K562 (cell line): ENCODE results near the gene GOLGA5. TPM values are rescaled to one million over a fixed set of nuclear protein-coding genes. Genes with fewer than 3 reads are reported as not detected.
"Not testable (repeated sequence)": the region's sequence is repeated elsewhere in the genome, so short reads cannot be mapped to it uniquely, and the experiment has no call there.

Source experiments
- ATAC-seq: fragments of 200-7000 bp; cut with Tn5 transposase; 3 replicates; pipeline ENCODE4 v1.9.1; 2020; ENCODE audit warnings: moderate library complexity
- BruUV-seq: library from RNA; stranded (reverse); fragments of 400-500 nt; replicated peaks from 2 replicates; lab custom pipeline; 2021; lab: Mats Ljungman, UMichigan
- CTCF ChIA-PET: fragments of 300-600 bp; formaldehyde crosslinking; extraction: SDS; loops from one replicate; lab custom pipeline; 2021; ENCODE audit warnings: low intra/inter-chr PET ratio; lab: Yijun Ruan, JAX
- POLR2A ChIA-PET: fragments of 300-600, 350-650 bp; sonication (Branson Sonifier 250); formaldehyde crosslinking; extraction: SDS; loops from one replicate; lab custom pipeline; 2021; ENCODE audit warnings: antibody characterized with exemption, inconsistent platforms; lab: Yijun Ruan, JAX
- DNase-seq, 4 experiments: peaks; one replicate each; pipeline versions ENCODE4 v3.0.0 to v3.0.0-alpha.2; 2011 to 2018; ENCODE audit warnings: low spot score in 3 of 4, mixed read lengths in 3 of 4; ENCODE audit errors: extremely low read depth in 1 of 4
- FAIRE-seq: peaks from 2 replicates; lab custom pipeline; 2011; peaks lifted over from hg19 to GRCh38; lab: Jason Lieb, UNC
- H2AFZ ChIP-seq: 2 replicates; pipeline ENCODE4 v1.6.0; 2011; ENCODE audit warnings: low read depth, low read length, control low read depth, inconsistent platforms
- H3K27ac ChIP-seq: fragments of 200-600 bp; 3 replicates; pipeline ENCODE4 v1.8.0; 2011; ENCODE audit warnings: low read depth, mild to moderate bottlenecking, control low read depth, inconsistent platforms, low read length, moderate library complexity, mixed read lengths; ENCODE audit errors: extremely low read depth
- H3K27me3 ChIP-seq, 2 experiments: fragments of 300-600 bp in 1 of 2; 2 replicates in 1 of 2; 3 replicates in 1 of 2; pipeline versions ENCODE4 v1.6.0 to v1.8.0; 2011; ENCODE audit warnings: inconsistent platforms in 2 of 2, low read length in 2 of 2, mild to moderate bottlenecking in 1 of 2, mixed read lengths in 1 of 2, moderate library complexity in 1 of 2; ENCODE audit not compliant: control insufficient read depth in 2 of 2, insufficient read depth in 2 of 2
- H3K36me3 ChIP-seq: fragments of 300-600 bp; 3 replicates; pipeline ENCODE4 v1.8.0; 2011; ENCODE audit warnings: mild to moderate bottlenecking, low read length, inconsistent platforms; ENCODE audit not compliant: control insufficient read depth, insufficient read depth
- H3K4me1 ChIP-seq, 2 experiments: fragments of 200-600 bp in 1 of 2; replicated peaks in 1 of 2; 2 replicates in 1 of 2; 3 replicates in 1 of 2; pipeline versions ENCODE4 v1.5.1 to v1.8.0; 2011; ENCODE audit warnings: inconsistent platforms in 2 of 2, low read length in 2 of 2, mild to moderate bottlenecking in 1 of 2, mixed read lengths in 1 of 2, moderate library complexity in 1 of 2; ENCODE audit not compliant: control insufficient read depth in 2 of 2, insufficient read depth in 2 of 2
- H3K4me2 ChIP-seq: 2 replicates; pipeline ENCODE4 v1.6.1; 2011; ENCODE audit warnings: low read length, control low read depth, inconsistent platforms, mixed read lengths; ENCODE audit not compliant: insufficient read depth
- H3K4me3 ChIP-seq: fragments of 200-600 bp; sonication (generic), shearing (Covaris generic); 2 replicates; pipeline ENCODE4 v1.5.1; 2016; ENCODE audit warnings: control low read depth, inconsistent platforms
- H3K79me2 ChIP-seq: fragments of 200-600 bp; 3 replicates; pipeline ENCODE4 v1.8.0; 2011; ENCODE audit warnings: low read length, inconsistent platforms; ENCODE audit not compliant: control insufficient read depth, insufficient read depth
- H3K9ac ChIP-seq, 2 experiments: 2 replicates each; pipeline versions ENCODE4 v1.6.0 to v1.6.1; 2011; ENCODE audit warnings: low read depth in 2 of 2, low read length in 2 of 2, control low read depth in 1 of 2, inconsistent platforms in 1 of 2, mild to moderate bottlenecking in 1 of 2, mixed read lengths in 1 of 2; ENCODE audit not compliant: insufficient read depth in 1 of 2
- H3K9me1 ChIP-seq: one replicate; pipeline ENCODE4 v1.6.0; 2011; ENCODE audit warnings: inconsistent platforms, mild to moderate bottlenecking, low read length, moderate library complexity; ENCODE audit not compliant: control insufficient read depth, insufficient read depth
- H3K9me3 ChIP-seq: replicated peaks from 2 replicates; pipeline ENCODE4 v1.5.1; 2011; ENCODE audit warnings: low read depth, low read length, inconsistent platforms; ENCODE audit not compliant: control insufficient read depth, insufficient read depth
- H4K20me1 ChIP-seq: replicated peaks from 2 replicates; pipeline ENCODE4 v1.6.1; 2011; ENCODE audit warnings: low read length, inconsistent platforms, mixed read lengths; ENCODE audit not compliant: control insufficient read depth, insufficient read depth
- FOXA3 ChIP-seq, 2 experiments: fragments of 450-650 bp in 1 of 2; sonication (generic) in 1 of 2; formaldehyde crosslinking; IDR thresholded peaks in 1 of 2; conservative IDR thresholded peaks in 1 of 2; 2 replicates each; pipeline versions ENCODE4 v1.4.0 to v1.8.0; 2020 to 2022; ENCODE audit warnings: mild to moderate bottlenecking in 2 of 2, missing genetic modification reagents in 1 of 2
- FOXK2 ChIP-seq, 2 experiments: fragments of 450-650 bp; IDR thresholded peaks in 1 of 2; conservative IDR thresholded peaks in 1 of 2; 2 replicates each; pipeline ENCODE4 v1.6.1; 2016; ENCODE audit warnings: low read depth in 2 of 2, mild to moderate bottlenecking in 1 of 2
- YY1 ChIP-seq, 3 experiments: IDR thresholded peaks; 2 replicates each; pipeline ENCODE4 v1.6.1; 2011; ENCODE audit warnings: low read length in 2 of 3, mild to moderate bottlenecking in 2 of 3, moderate library complexity in 2 of 3, borderline replicate concordance in 1 of 3, control low read depth in 1 of 3, low read depth in 1 of 3; ENCODE audit not compliant: insufficient read depth in 3 of 3, insufficient replicate concordance in 2 of 3, control insufficient read depth in 1 of 3, insufficient read length in 1 of 3; ENCODE audit errors: extremely low read depth in 1 of 3
- WGBS: fragments of 100-300 bp; shearing (Covaris generic); methylation state at CpG from one replicate; pipeline ENCODE4 v1.1.6; 2016; ENCODE audit warnings: low coverage, mixed read lengths; ENCODE audit not compliant: insufficient coverage; ENCODE audit errors: missing lambda C conversion rate; 5-methylcytosine and 5-hydroxymethylcytosine counted together
- in situ Hi-C: fragments of 300-500 bp; cut with MboI; formaldehyde crosslinking; loops from 4 replicates; pipeline ENCODE4 v1.15.0; 2018; ENCODE audit warnings: inconsistent platforms, mixed read lengths
- intact Hi-C: fragments of 100-400 bp; cut with micrococcal nuclease; formaldehyde crosslinking; loops from 2 replicates; pipeline ENCODE4 v1.14.2; 2022
- polyA plus RNA-seq, 8 experiments: library from polyadenylated mRNA; depleted of rRNA in 4 of 8; stranded (reverse) in 5 of 8; unstranded in 3 of 8; fragments of >200 nt; fragmentation: Nextera tagmentation in 2 of 8; fragmentation: Illumina TruSeq in 1 of 8; extraction: Ambion mirVana in 2 of 8; extraction: Trizol in 1 of 8; gene quantifications; 2 replicates each; pipeline versions ENCODE4 v1.2.1 to v1.2.3, GENCODE V29; 2011 to 2014; ENCODE audit warnings: inconsistent platforms in 1 of 8, missing spikeins in 1 of 8
- total RNA-seq, 7 experiments: library from RNA; depleted of rRNA in 6 of 7; stranded (reverse); fragments of >200 nt in 6 of 7; fragmentation: Illumina TruSeq in 2 of 7; extraction: Trizol in 2 of 7; gene quantifications; 2 replicates each; pipeline versions ENCODE4 v1.2.1 to v1.2.3, GENCODE V29; 2011 to 2021; ENCODE audit warnings: low replicate concordance in 1 of 7

GOLGA5 gene
- total and polyA plus RNA-seq, 9 of the 15 experiments (the other 6 are each of a cell fraction or from before 2014, with no cell fraction given), result 5.7 to 19.6 (median 12.7) TPM

DNA sequence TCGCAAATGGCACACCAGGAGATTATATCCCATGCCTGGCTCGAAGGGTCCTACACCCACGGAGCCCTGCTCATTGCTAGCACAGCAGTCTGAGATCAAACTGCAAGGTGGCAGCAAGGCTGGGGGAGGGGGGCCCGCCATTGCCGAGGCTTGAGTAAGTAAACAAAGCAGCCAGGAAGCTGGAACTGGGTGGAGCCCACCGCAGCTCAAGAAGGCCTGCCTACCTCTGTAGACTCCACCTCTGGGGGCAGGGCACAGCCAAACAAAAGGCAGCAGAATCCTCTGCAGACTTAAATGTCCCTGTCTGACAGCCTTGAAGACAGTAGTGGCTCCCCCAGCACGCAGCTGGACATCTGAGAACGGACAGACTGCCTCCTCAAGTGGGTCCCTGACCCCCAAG, 59.0 kb downstream of the GOLGA5 start:
- H3K9ac ChIP-seq, POLR2A ChIA-PET, H3K9me1 ChIP-seq, H3K4me3 ChIP-seq, H4K20me1 ChIP-seq, H3K27ac ChIP-seq, intact Hi-C loops, FAIRE-seq, H3K79me2 ChIP-seq, H3K4me1 ChIP-seq, BruUV-seq, H3K36me3 ChIP-seq, in situ Hi-C loops, H3K27me3 ChIP-seq, DNase-seq, H2AFZ ChIP-seq, CTCF ChIA-PET, H3K9me3 ChIP-seq, ATAC-seq: not testable (repeated sequence)
- peak in 1 of 3 experiments; percentile 20 for TF ChIP-seq YY1 (IDR thresholded peaks at IDR 0.05; ENCODE audit: borderline replicate concordance in 1 of 3, control insufficient read depth in 1 of 3, extremely low read depth in 1 of 3, insufficient read depth in 3 of 3, insufficient read length in 1 of 3, insufficient replicate concordance in 2 of 3, low read depth in 1 of 3, low read length in 2 of 3)
- peak; percentile 52 to 58; a peak in 3 of 4 replicates for TF ChIP-seq FOXA3 (CRISPR knock-in tag; conservative IDR thresholded peaks at IDR 0.05 in 1 of 2, IDR thresholded peaks at IDR 0.05 in 1 of 2)
- TF ChIP-seq FOXK2 (conservative IDR thresholded peaks at IDR 0.05 in 1 of 2, IDR thresholded peaks at IDR 0.05 in 1 of 2; ENCODE audit: low read depth in 2 of 2), result peak; percentile 28 to 53; a peak in 2 of 4 replicates
- 16% methylated on average over 6 of the region's 8 CpGs for WGBS
- H3K4me2 ChIP-seq, result 0 out of 2 replicates have a peak overlapping the region, but pooled peaks have one; percentile 18
